Stimulated activated CD4-positive, alpha-beta T cell treated with anti-CD3 and anti-CD28 coated beads, Interleukin-4, amount 100 ng/mL, for 4 hours (primary cell): ENCODE measurements around the gene MON1B.
"Not testable (repeated sequence)": the region's sequence is repeated elsewhere in the genome, so short reads cannot be mapped to it uniquely, and the experiment has no call there.

Experiments used
- DNase-seq, 2 experiments: peaks; one replicate each; pipeline ENCODE4 v3.0.0-alpha.2; 2020

The MON1B gene

GRCh38 chr16:77190478-77191258 is at the start of gene MON1B:
Gene MON1B, plus strand, starts transcription at chr16:77191190. Its CDS starts 296 bp downstream, at chr16:77191486.
- DNase-seq: peak; percentile 85 to 96

- no peak for DNase-seq
Observed at GRCh38 chr16:77143364-77143763, 47.6 kb upstream of the MON1B start.

GRCh38 chr16:77148121-77148520 is 42.9 kb upstream of the MON1B start:
- DNase-seq: no peak

- DNase-seq: no peak
Observed at GRCh38 chr16:77157346-77158058, 33.5 kb upstream of the MON1B start.

- no peak for DNase-seq
Observed at GRCh38 chr16:77158293-77158692, 32.7 kb upstream of the MON1B start.

- no peak for DNase-seq
Observed at GRCh38 chr16:77165006-77165405, 26.0 kb upstream of the MON1B start.

- not testable (repeated sequence) for DNase-seq
Observed at GRCh38 chr16:77165536-77166236, 25.3 kb upstream of the MON1B start.

GRCh38 chr16:77166726-77167125 is 24.3 kb upstream of the MON1B start:
- no peak for DNase-seq

GRCh38 chr16:77168901-77169300 is 22.1 kb upstream of the MON1B start:
- DNase-seq: no peak

GRCh38 chr16:77169650-77170236 is 21.2 kb upstream of the MON1B start:
- no peak for DNase-seq

GRCh38 chr16:77170805-77171204 is 20.2 kb upstream of the MON1B start:
- no peak for DNase-seq

GRCh38 chr16:77171745-77172635 is 19.0 kb upstream of the MON1B start:
- no peak for DNase-seq

GRCh38 chr16:77172951-77173350 is 18.0 kb upstream of the MON1B start:
- no peak for DNase-seq

- no peak for DNase-seq
Observed at GRCh38 chr16:77183137-77183536, 7.9 kb upstream of the MON1B start.

- not testable (repeated sequence) for DNase-seq
Observed at GRCh38 chr16:77186298-77186697, 4.7 kb upstream of the MON1B start.

- no peak for DNase-seq
Observed at GRCh38 chr16:77190190-77190477, 856 bp upstream of the MON1B start.

GRCh38 chr16:77191259-77191969 is 424 bp downstream of the MON1B start:
- DNase-seq: peak; percentile 18

- DNase-seq: no peak
Observed at GRCh38 chr16:77193377-77193776, 2.4 kb downstream of the MON1B start.

GRCh38 chr16:77194295-77195231 is 3.6 kb downstream of the MON1B start:
- no peak for DNase-seq

- DNase-seq: no peak
Observed at GRCh38 chr16:77195411-77195810, 4.4 kb downstream of the MON1B start.

- no peak for DNase-seq
Observed at GRCh38 chr16:77197747-77198146, 6.8 kb downstream of the MON1B start.
